GM23338 (cell line): ENCODE measurements around the gene CRB2. TPM values are rescaled to one million over a fixed set of nuclear protein-coding genes. Genes with fewer than 3 reads are reported as not detected.

Experiments
- ATAC-seq: fragments of 200-7000 bp; cut with Tn5 transposase; 3 replicates; pipeline ENCODE4 v1.9.1; 2020
- DNase-seq: peaks from one replicate; pipeline ENCODE4 v3.0.0-alpha.2; 2015; ENCODE audit warnings: low spot score
- H2AFZ ChIP-seq: fragments of 200-600 bp; sonication (generic); 2 replicates; pipeline ENCODE4 v1.8.0; 2016; ENCODE audit warnings: antibody characterized with exemption, mild to moderate bottlenecking, moderate library complexity
- H3F3A ChIP-seq: fragments of 200-600 bp; sonication (generic); replicated peaks from 2 replicates; pipeline ENCODE4 v1.8.0; 2017; ENCODE audit warnings: antibody characterized with exemption, mixed run types, low read depth
- H3K27ac ChIP-seq: fragments of 200-600 bp; sonication (generic); 2 replicates; pipeline ENCODE4 v1.6.1; 2016; ENCODE audit warnings: low read depth
- H3K27me3 ChIP-seq: fragments of 200-600 bp; sonication (generic); 2 replicates; pipeline ENCODE4 v1.8.0; 2016; ENCODE audit warnings: mild to moderate bottlenecking, mixed run types, moderate library complexity; ENCODE audit not compliant: insufficient read depth
- H3K36me3 ChIP-seq: fragments of 200-600 bp; sonication (generic); 2 replicates; pipeline ENCODE4 v1.8.0; 2016; ENCODE audit warnings: mild to moderate bottlenecking; ENCODE audit not compliant: insufficient read depth
- H3K4me1 ChIP-seq: fragments of 200-600 bp; sonication (generic); 2 replicates; pipeline ENCODE4 v1.8.0; 2016; ENCODE audit warnings: mild to moderate bottlenecking, moderate library complexity; ENCODE audit not compliant: insufficient read depth
- H3K4me2 ChIP-seq: fragments of 200-600 bp; sonication (generic); 2 replicates; pipeline ENCODE4 v1.7.1; 2017; ENCODE audit warnings: mixed run types
- H3K4me3 ChIP-seq: fragments of 200-600 bp; sonication (generic); 2 replicates; pipeline ENCODE4 v1.6.1; 2016; ENCODE audit warnings: mixed run types
- H3K79me2 ChIP-seq: fragments of 200-600 bp; sonication (generic); replicated peaks from 2 replicates; pipeline ENCODE4 v1.8.0; 2017; ENCODE audit warnings: mild to moderate bottlenecking; ENCODE audit not compliant: insufficient read depth
- H3K9me2 ChIP-seq: fragments of 200-600 bp; sonication (generic); 2 replicates; pipeline ENCODE4 v1.8.0; 2017; ENCODE audit not compliant: insufficient read depth
- H4K20me1 ChIP-seq: fragments of 200-600 bp; sonication (generic); replicated peaks from 2 replicates; pipeline ENCODE4 v1.8.0; 2017; ENCODE audit warnings: mild to moderate bottlenecking; ENCODE audit not compliant: insufficient read depth
- H3K27ac Mint-ChIP-seq: 2 replicates; pipeline ENCODE4 v1.8.0; 2020; ENCODE audit warnings: inconsistent platforms, mild to moderate bottlenecking, moderate library complexity, mixed read lengths
- H3K27me3 Mint-ChIP-seq: 3 replicates; pipeline ENCODE4 v1.8.0; 2022; ENCODE audit warnings: low read depth, mild to moderate bottlenecking, moderate library complexity, mixed read lengths, inconsistent platforms; ENCODE audit not compliant: insufficient read depth, poor library complexity
- H3K36me3 Mint-ChIP-seq: 3 replicates; pipeline ENCODE4 v1.8.0; 2021; ENCODE audit warnings: low read depth, mild to moderate bottlenecking, inconsistent platforms, moderate library complexity, mixed read lengths
- H3K4me1 Mint-ChIP-seq: 3 replicates; pipeline ENCODE4 v1.8.0; 2020; ENCODE audit warnings: mild to moderate bottlenecking, inconsistent platforms, mixed read lengths
- H3K4me3 Mint-ChIP-seq: 3 replicates; pipeline ENCODE4 v1.8.0; 2021; ENCODE audit warnings: moderate library complexity, mild to moderate bottlenecking, inconsistent platforms, mixed read lengths
- H3K9me3 Mint-ChIP-seq: 3 replicates; pipeline ENCODE4 v1.8.0; 2020; ENCODE audit warnings: moderate library complexity, mild to moderate bottlenecking, inconsistent platforms, mixed read lengths
- CREB1 ChIP-seq: fragments of 250-450 bp; sonication (Bioruptor Pico); IDR thresholded peaks from 2 replicates; pipeline ENCODE4 v1.5.0; 2020; ENCODE audit warnings: low read depth, mild to moderate bottlenecking, moderate library complexity
- CTCF ChIP-seq, 2 experiments: fragments of 200-600 bp in 1 of 2; sonication (generic) in 1 of 2; conservative IDR thresholded peaks; 2 replicates each; pipeline versions ENCODE4 v1.5.1 to v1.6.1; 2016 to 2017; ENCODE audit warnings: antibody characterized with exemption in 2 of 2, low read depth in 2 of 2, mild to moderate bottlenecking in 2 of 2, moderate library complexity in 1 of 2
- JUNB ChIP-seq: IDR thresholded peaks from one replicate; pipeline ENCODE4 v1.6.1; 2016; ENCODE audit warnings: antibody characterized with exemption; ENCODE audit not compliant: unreplicated experiment
- NANOG ChIP-seq: IDR thresholded peaks from 2 replicates; pipeline ENCODE4 v1.6.1; 2016; ENCODE audit warnings: antibody characterized with exemption, borderline replicate concordance
- POLR2AphosphoS5 ChIP-seq: IDR thresholded peaks from 2 replicates; pipeline ENCODE4 v1.6.1; 2016; ENCODE audit warnings: antibody characterized with exemption, low read depth
- STAT1 ChIP-seq: IDR thresholded peaks from one replicate; pipeline ENCODE4 v1.6.1; 2016; ENCODE audit warnings: antibody characterized with exemption; ENCODE audit not compliant: unreplicated experiment
- ZNF331 ChIP-seq: fragments of 250-450 bp; sonication (Bioruptor Pico); IDR thresholded peaks from 2 replicates; pipeline ENCODE4 v1.5.0; 2020; ENCODE audit warnings: low read depth, mild to moderate bottlenecking, moderate library complexity
- polyA plus RNA-seq: library from polyadenylated mRNA; unstranded; fragments of >200 nt; fragmentation: Nextera tagmentation; extraction: Ambion mirVana; gene quantifications from 2 replicates; pipeline ENCODE4 v1.2.1, GENCODE V29; 2016
- total RNA-seq: library from RNA; depleted of rRNA; stranded (reverse); fragments of >200 nt; shearing (Covaris generic); gene quantifications from 2 replicates; pipeline ENCODE4 v1.2.3, GENCODE V29; 2014
- TF ChIP-seq, protein P1 (sequence below): fragments of 250-450 bp; sonication (Bioruptor Pico); IDR thresholded peaks from 2 replicates; pipeline ENCODE4 v1.5.0; 2020; ENCODE audit warnings: mild to moderate bottlenecking, moderate library complexity

The CRB2 gene
- total and polyA plus RNA-seq, 2 experiments from 2014 or later, result 0.34 to 10.2 TPM

DNA sequence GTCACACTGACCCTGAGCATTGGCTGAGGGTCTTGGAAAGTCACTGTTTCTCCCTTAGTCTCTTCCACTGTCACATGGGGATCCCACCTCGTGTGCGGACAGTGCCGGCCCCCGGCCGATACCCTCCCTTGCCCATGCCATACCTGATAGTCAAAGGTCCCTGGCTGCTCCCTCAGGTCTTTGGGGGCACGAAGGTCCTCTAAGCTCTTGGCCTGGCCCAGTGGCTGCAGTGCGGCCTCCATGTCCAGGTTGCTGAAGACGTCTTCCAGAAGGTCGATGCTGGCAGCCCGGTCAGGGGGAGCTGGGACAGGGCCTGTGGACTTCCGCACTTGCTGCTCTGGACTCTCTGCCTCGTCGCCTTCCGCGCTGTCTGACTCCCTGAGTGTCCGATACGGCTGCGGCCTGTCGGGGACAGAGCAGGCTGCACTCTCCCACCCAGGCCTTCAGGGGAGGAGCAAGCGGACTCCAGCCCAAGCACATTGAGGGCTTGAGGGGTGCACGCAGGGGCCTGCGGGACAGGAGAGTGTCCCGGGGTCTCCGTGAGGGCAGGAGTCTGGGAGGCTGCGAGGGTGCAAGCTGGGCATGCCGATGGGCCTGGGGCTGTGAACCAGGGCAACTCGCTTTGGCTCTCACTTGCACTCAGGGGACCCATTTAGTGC is 27.6 kb downstream of the CRB2 start:
- no peaks in the 10 kb centered on the region for H3K9me3 Mint-ChIP-seq
- peaks cover 3% of the 10 kb centered on the region; the same call in 1 of the 2 replicates for H3F3A ChIP-seq
- H3K27ac Mint-ChIP-seq, result no peak overlapping the region
- H3K79me2 ChIP-seq, result no peaks in the 10 kb centered on the region
- H3K4me1 Mint-ChIP-seq, result peaks cover 2% of the 10 kb centered on the region; the same call in 1 of the 3 replicates
- no peaks in the 10 kb centered on the region; the same call in 2 of the 3 replicates for H3K36me3 Mint-ChIP-seq
- no peak overlapping the region for H3K27ac ChIP-seq
- ATAC-seq (no peak), DNase-seq (no peak)
- H3K27me3 ChIP-seq, result no peaks in the 10 kb centered on the region
- H3K27me3 Mint-ChIP-seq, result peaks cover 14% of the 10 kb centered on the region
- no peak overlapping the region for H3K4me3 Mint-ChIP-seq
- H3K4me2 ChIP-seq, result no peak overlapping the region
- no peak overlapping the region for H2AFZ ChIP-seq
- H3K36me3 ChIP-seq, result no peaks in the 10 kb centered on the region
- no peak for TF ChIP-seq JUNB
- TF ChIP-seq POLR2AphosphoS5, result no peak
- TF ChIP-seq NANOG, result no peak
- TF ChIP-seq, protein P1, sequence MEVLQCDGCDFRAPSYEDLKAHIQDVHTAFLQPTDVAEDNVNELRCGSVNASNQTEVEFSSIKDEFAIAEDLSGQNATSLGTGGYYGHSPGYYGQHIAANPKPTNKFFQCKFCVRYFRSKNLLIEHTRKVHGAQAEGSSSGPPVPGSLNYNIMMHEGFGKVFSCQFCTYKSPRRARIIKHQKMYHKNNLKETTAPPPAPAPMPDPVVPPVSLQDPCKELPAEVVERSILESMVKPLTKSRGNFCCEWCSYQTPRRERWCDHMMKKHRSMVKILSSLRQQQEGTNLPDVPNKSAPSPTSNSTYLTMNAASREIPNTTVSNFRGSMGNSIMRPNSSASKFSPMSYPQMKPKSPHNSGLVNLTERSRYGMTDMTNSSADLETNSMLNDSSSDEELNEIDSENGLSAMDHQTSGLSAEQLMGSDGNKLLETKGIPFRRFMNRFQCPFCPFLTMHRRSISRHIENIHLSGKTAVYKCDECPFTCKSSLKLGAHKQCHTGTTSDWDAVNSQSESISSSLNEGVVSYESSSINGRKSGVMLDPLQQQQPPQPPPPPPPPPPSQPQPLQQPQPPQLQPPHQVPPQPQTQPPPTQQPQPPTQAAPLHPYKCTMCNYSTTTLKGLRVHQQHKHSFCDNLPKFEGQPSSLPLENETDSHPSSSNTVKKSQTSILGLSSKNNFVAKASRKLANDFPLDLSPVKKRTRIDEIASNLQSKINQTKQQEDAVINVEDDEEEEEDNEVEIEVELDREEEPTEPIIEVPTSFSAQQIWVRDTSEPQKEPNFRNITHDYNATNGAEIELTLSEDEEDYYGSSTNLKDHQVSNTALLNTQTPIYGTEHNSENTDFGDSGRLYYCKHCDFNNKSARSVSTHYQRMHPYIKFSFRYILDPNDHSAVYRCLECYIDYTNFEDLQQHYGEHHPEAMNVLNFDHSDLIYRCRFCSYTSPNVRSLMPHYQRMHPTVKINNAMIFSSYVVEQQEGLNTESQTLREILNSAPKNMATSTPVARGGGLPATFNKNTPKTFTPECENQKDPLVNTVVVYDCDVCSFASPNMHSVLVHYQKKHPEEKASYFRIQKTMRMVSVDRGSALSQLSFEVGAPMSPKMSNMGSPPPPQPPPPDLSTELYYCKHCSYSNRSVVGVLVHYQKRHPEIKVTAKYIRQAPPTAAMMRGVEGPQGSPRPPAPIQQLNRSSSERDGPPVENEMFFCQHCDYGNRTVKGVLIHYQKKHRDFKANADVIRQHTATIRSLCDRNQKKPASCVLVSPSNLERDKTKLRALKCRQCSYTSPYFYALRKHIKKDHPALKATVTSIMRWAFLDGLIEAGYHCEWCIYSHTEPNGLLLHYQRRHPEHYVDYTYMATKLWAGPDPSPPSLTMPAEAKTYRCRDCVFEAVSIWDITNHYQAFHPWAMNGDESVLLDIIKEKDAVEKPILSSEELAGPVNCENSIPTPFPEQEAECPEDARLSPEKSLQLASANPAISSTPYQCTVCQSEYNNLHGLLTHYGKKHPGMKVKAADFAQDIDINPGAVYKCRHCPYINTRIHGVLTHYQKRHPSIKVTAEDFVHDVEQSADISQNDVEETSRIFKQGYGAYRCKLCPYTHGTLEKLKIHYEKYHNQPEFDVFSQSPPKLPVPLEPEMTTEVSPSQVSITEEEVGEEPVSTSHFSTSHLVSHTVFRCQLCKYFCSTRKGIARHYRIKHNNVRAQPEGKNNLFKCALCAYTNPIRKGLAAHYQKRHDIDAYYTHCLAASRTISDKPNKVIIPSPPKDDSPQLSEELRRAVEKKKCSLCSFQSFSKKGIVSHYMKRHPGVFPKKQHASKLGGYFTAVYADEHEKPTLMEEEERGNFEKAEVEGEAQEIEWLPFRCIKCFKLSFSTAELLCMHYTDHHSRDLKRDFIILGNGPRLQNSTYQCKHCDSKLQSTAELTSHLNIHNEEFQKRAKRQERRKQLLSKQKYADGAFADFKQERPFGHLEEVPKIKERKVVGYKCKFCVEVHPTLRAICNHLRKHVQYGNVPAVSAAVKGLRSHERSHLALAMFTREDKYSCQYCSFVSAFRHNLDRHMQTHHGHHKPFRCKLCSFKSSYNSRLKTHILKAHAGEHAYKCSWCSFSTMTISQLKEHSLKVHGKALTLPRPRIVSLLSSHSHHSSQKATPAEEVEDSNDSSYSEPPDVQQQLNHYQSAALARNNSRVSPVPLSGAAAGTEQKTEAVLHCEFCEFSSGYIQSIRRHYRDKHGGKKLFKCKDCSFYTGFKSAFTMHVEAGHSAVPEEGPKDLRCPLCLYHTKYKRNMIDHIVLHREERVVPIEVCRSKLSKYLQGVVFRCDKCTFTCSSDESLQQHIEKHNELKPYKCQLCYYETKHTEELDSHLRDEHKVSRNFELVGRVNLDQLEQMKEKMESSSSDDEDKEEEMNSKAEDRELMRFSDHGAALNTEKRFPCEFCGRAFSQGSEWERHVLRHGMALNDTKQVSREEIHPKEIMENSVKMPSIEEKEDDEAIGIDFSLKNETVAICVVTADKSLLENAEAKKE, result no peak
- no peak for TF ChIP-seq ZNF331 (CRISPR knock-in tag)
- TF ChIP-seq CTCF (conservative IDR thresholded peaks at IDR 0.05; ENCODE audit: low read depth in 2 of 2), result no peak
- TF ChIP-seq STAT1, result no peak
- no peak for TF ChIP-seq CREB1 (CRISPR knock-in tag)
- no peak overlapping the region for H3K4me3 ChIP-seq
- H3K4me1 ChIP-seq, result no peaks in the 10 kb centered on the region; the same call in 1 of the 2 replicates
- H4K20me1 ChIP-seq, result no peaks in the 10 kb centered on the region
- no peaks in the 10 kb centered on the region for H3K9me2 ChIP-seq
